Astrocyte (in vitro differentiated cells and primary cell): ENCODE measurements around the gene CFAP70. TPM values are rescaled to one million over a fixed set of nuclear protein-coding genes. Genes with fewer than 3 reads are reported as not detected.

Experiments
- DNase-seq: peaks from one replicate; pipeline ENCODE4 v3.0.0-alpha.2; 2010; ENCODE audit warnings: low read depth
- FAIRE-seq: peaks from 2 replicates; lab custom pipeline; 2011; peaks lifted over from hg19 to GRCh38; lab: Jason Lieb, UNC
- H2AFZ ChIP-seq: 2 replicates; pipeline ENCODE4 v1.6.0; 2012; ENCODE audit warnings: low read depth, low read length, inconsistent platforms
- H3K27ac ChIP-seq: 2 replicates; pipeline ENCODE4 v1.5.1; 2011; ENCODE audit warnings: low read depth, low read length, inconsistent platforms
- H3K27me3 ChIP-seq: 2 replicates; pipeline ENCODE4 v1.6.0; 2011; ENCODE audit warnings: low read length, inconsistent platforms; ENCODE audit not compliant: insufficient read depth
- H3K36me3 ChIP-seq: 2 replicates; pipeline ENCODE4 v1.5.1; 2011; ENCODE audit warnings: low read length, inconsistent platforms; ENCODE audit not compliant: insufficient read depth
- H3K4me1 ChIP-seq: 2 replicates; pipeline ENCODE4 v1.5.1; 2011; ENCODE audit warnings: low read length, inconsistent platforms; ENCODE audit not compliant: insufficient read depth
- H3K4me2 ChIP-seq: 2 replicates; pipeline ENCODE4 v1.6.0; 2012; ENCODE audit warnings: low read length, inconsistent platforms
- H3K4me3 ChIP-seq: 2 replicates; pipeline ENCODE4 v1.5.1; 2011; ENCODE audit warnings: low read depth, mild to moderate bottlenecking, low read length, inconsistent platforms; ENCODE audit not compliant: insufficient read depth
- H3K79me2 ChIP-seq: 2 replicates; pipeline ENCODE4 v1.6.0; 2012; ENCODE audit warnings: mild to moderate bottlenecking, low read length, inconsistent platforms; ENCODE audit not compliant: insufficient read depth
- H3K9ac ChIP-seq: 2 replicates; pipeline ENCODE4 v1.6.0; 2012; ENCODE audit warnings: mild to moderate bottlenecking, low read length, inconsistent platforms
- H3K9me3 ChIP-seq: 2 replicates; pipeline ENCODE4 v1.5.1; 2012; ENCODE audit warnings: low read depth, mild to moderate bottlenecking, low read length, inconsistent platforms; ENCODE audit not compliant: insufficient read depth
- H4K20me1 ChIP-seq: 2 replicates; pipeline ENCODE4 v1.6.0; 2012; ENCODE audit warnings: low read length, inconsistent platforms; ENCODE audit not compliant: insufficient read depth
- H3K27ac Mint-ChIP-seq: one replicate; pipeline ENCODE4 v1.8.0; 2021; ENCODE audit warnings: mild to moderate bottlenecking, mixed read lengths; ENCODE audit not compliant: unreplicated experiment
- H3K27me3 Mint-ChIP-seq: one replicate; pipeline ENCODE4 v1.8.0; 2021; ENCODE audit warnings: low read depth, mixed read lengths; ENCODE audit not compliant: unreplicated experiment
- H3K36me3 Mint-ChIP-seq: one replicate; pipeline ENCODE4 v1.8.0; 2021; ENCODE audit warnings: low read depth, mixed read lengths; ENCODE audit not compliant: unreplicated experiment
- H3K4me1 Mint-ChIP-seq: one replicate; pipeline ENCODE4 v1.8.0; 2021; ENCODE audit warnings: low read depth, mixed read lengths; ENCODE audit not compliant: unreplicated experiment
- H3K4me3 Mint-ChIP-seq: one replicate; pipeline ENCODE4 v1.8.0; 2021; ENCODE audit warnings: mild to moderate bottlenecking, moderate library complexity, mixed read lengths; ENCODE audit not compliant: unreplicated experiment
- H3K9me3 Mint-ChIP-seq: one replicate; pipeline ENCODE4 v1.8.0; 2021; ENCODE audit warnings: mild to moderate bottlenecking, mixed read lengths; ENCODE audit not compliant: unreplicated experiment
- CTCF ChIP-seq: IDR thresholded peaks from 2 replicates; pipeline ENCODE4 v1.5.1; 2011; ENCODE audit warnings: low read depth, mild to moderate bottlenecking, inconsistent platforms, low read length, moderate library complexity; ENCODE audit not compliant: insufficient read depth
- EZH2 ChIP-seq: IDR thresholded peaks from 2 replicates; pipeline ENCODE4 v1.6.1; 2012; ENCODE audit warnings: mild to moderate bottlenecking, low read length, inconsistent platforms; ENCODE audit not compliant: insufficient read depth
- total RNA-seq: library from RNA; stranded (reverse); gene quantifications from 2 replicates; pipeline ENCODE4 v1.2.1, GENCODE V29; 2021

CFAP70 gene
- total RNA-seq, 1 donor from 2014 or later, result 1.3 TPM

DNA sequence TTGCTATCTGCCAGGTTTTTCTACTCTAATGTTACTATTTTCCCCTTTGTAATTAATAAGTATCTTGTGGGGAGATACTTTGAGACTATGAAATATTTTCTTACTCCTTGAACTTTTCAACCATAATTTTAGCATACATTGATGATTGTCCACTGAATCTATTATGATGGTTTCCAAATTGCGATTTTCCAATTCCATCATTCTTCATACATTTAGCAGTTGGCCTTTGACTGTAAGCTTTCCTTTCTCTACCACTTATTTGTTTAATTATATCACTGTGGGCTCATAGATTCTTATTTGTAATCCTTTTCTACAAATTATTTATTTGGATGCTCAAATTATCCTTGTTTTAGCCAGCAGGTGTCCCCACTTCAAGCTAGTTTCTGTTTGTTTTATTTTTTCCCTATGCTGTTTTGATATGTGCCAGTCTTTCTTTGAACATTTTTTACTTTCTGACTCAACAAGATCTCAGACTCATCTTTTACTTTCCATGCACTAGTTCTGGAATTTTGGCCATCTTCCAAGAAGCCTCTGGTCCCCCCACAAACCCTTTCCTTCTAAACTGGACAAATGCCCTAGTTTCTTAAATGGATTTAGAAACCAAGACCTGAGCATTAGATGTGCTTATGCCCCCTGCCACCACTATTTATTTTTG, 94.8 kb downstream of the CFAP70 start:
- no peaks in the 10 kb centered on the region for H3K27me3 Mint-ChIP-seq
- peaks cover 8% of the 10 kb centered on the region for H3K9me3 Mint-ChIP-seq
- H3K27ac ChIP-seq, result no peak overlapping the region
- H3K36me3 Mint-ChIP-seq, result no peaks in the 10 kb centered on the region
- H3K4me2 ChIP-seq, result no peak overlapping the region
- no peaks in the 10 kb centered on the region for H4K20me1 ChIP-seq
- DNase-seq (no peak), FAIRE-seq (no peak)
- H2AFZ ChIP-seq, result no peak overlapping the region
- H3K4me1 Mint-ChIP-seq, result peaks cover 14% of the 10 kb centered on the region
- no peak overlapping the region for H3K9ac ChIP-seq
- peaks cover 3% of the 10 kb centered on the region for H3K4me1 ChIP-seq
- H3K79me2 ChIP-seq, result no peaks in the 10 kb centered on the region
- peak overlapping the region; percentile 54 for H3K27ac Mint-ChIP-seq
- H3K27me3 ChIP-seq, result no peaks in the 10 kb centered on the region
- TF ChIP-seq EZH2, result no peak
- TF ChIP-seq CTCF, result peak; percentile 65
- no peaks in the 10 kb centered on the region for H3K9me3 ChIP-seq
- peak overlapping the region; percentile 24 for H3K4me3 Mint-ChIP-seq
- H3K4me3 ChIP-seq, result no peak overlapping the region
- no peaks in the 10 kb centered on the region for H3K36me3 ChIP-seq

DNA sequence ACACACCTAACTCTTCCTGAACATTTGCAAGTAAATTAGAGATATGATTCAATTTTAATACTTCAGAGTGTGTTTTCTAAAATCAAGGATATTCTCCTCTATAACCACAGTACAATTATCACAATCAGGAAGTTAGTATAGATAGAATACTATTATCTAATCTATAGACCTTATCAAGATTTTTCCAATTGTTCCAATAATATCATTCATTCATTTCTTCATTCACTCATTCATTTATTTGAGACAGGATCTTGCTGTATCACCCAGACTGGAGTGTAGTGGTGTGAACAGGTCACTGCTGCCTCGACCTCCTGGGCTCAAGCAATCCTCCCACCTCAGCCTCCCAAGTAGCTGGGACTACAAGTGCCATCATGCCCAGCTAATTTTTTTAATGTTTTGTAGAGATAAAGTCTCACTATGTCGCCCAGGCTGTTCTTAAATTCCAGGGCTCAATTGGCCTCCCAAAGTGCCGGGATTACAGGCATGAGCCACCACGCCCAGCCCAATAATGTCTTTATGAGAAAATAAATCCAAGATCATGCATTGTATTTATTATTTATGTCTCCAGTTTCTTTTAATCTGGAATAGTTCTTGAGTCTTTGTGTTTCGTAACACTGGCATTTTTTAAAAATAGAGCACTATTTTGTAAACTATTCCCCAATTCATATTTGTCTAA, 95.6 kb downstream of the CFAP70 start:
- no peaks in the 10 kb centered on the region for H3K9me3 ChIP-seq
- Mint-ChIP-seq H3K27ac (peak overlapping the region; percentile 54), H3K4me3 (no peak overlapping the region), H3K27me3 (no peaks in the 10 kb centered on the region), H3K36me3 (no peaks in the 10 kb centered on the region), H3K9me3 (peaks cover 8% of the 10 kb centered on the region), H3K4me1 (peaks cover 14% of the 10 kb centered on the region)
- peaks cover 3% of the 10 kb centered on the region for H3K4me1 ChIP-seq
- H4K20me1 ChIP-seq, result no peaks in the 10 kb centered on the region
- no peak overlapping the region for H3K4me2 ChIP-seq
- H2AFZ ChIP-seq, result no peak overlapping the region
- no peaks in the 10 kb centered on the region for H3K79me2 ChIP-seq
- H3K9ac ChIP-seq, result no peak overlapping the region
- H3K27ac ChIP-seq, result no peak overlapping the region
- H3K4me3 ChIP-seq, result no peak overlapping the region
- H3K36me3 ChIP-seq, result no peaks in the 10 kb centered on the region
- H3K27me3 ChIP-seq, result no peaks in the 10 kb centered on the region
- TF ChIP-seq CTCF, result no peak
- TF ChIP-seq EZH2, result no peak
- DNase-seq (no peak), FAIRE-seq (no peak)
